ENCODE results near the gene EN2.

EN2 gene

GRCh38 chr7:155452505-155453295, 5.2 kb upstream of the EN2 start:
- no peak overlapping the region for H3K27ac ChIP-seq
- TF ChIP-seq CTCF (conservative IDR thresholded peaks at IDR 0.05), result no peak

GRCh38 chr7:155453296-155454182, 4.4 kb upstream of the EN2 start:
- H3K27ac ChIP-seq, result no peak overlapping the region
- no peak for TF ChIP-seq CTCF (conservative IDR thresholded peaks at IDR 0.05)

- H3K27ac ChIP-seq, result no peak overlapping the region
- TF ChIP-seq CTCF (conservative IDR thresholded peaks at IDR 0.05), result no peak
These were observed 3.5 kb upstream of the EN2 start for GRCh38 chr7:155454183-155455112.

GRCh38 chr7:155455132-155455693, 2.7 kb upstream of the EN2 start:
- H3K27ac ChIP-seq, result no peak overlapping the region
- no peak for TF ChIP-seq CTCF (conservative IDR thresholded peaks at IDR 0.05)

- peak overlapping the region; percentile 86; the same call in 1 of the 2 replicates for H3K27ac ChIP-seq
- TF ChIP-seq CTCF (conservative IDR thresholded peaks at IDR 0.05), result no peak
These were observed 1.9 kb upstream of the EN2 start for GRCh38 chr7:155455776-155456737.

All from VCaP (cell line).